ENCODE data around the gene SLC35G1.
A peak's percentile ranks its signal among the peaks of the same experiment; 100 is the strongest.

SLC35G1 gene

GRCh38 chr10:93912444-93912843, 18.7 kb downstream of the SLC35G1 start:
- TF ChIP-seq CTCF (IDR thresholded peaks at IDR 0.05; ENCODE audit: low read depth, low read length) = no peak
- H3K4me3 ChIP-seq (ENCODE audit: low read depth, low read length) = no peak overlapping the region

- H3K4me3 ChIP-seq (ENCODE audit: low read depth, low read length) = no peak overlapping the region
- no peak for TF ChIP-seq CTCF (IDR thresholded peaks at IDR 0.05; ENCODE audit: low read depth, low read length)
These were observed 19.9 kb downstream of the SLC35G1 start for GRCh38 chr10:93913706-93914105.

GRCh38 chr10:93915598-93915997, 21.8 kb downstream of the SLC35G1 start:
- TF ChIP-seq CTCF (IDR thresholded peaks at IDR 0.05; ENCODE audit: low read depth, low read length) = no peak
- H3K4me3 ChIP-seq (ENCODE audit: low read depth, low read length) = no peak overlapping the region

GRCh38 chr10:93916257-93917063, 22.7 kb downstream of the SLC35G1 start:
- H3K4me3 ChIP-seq (ENCODE audit: low read depth, low read length) = no peak overlapping the region
- peak; percentile 32; the same call in 1 of the 2 replicates for TF ChIP-seq CTCF (IDR thresholded peaks at IDR 0.05; ENCODE audit: low read depth, low read length)

- H3K4me3 ChIP-seq (ENCODE audit: low read depth, low read length) = no peak overlapping the region
- TF ChIP-seq CTCF (IDR thresholded peaks at IDR 0.05; ENCODE audit: low read depth, low read length) = no peak
These were observed 23.2 kb downstream of the SLC35G1 start for GRCh38 chr10:93917064-93917391.

- H3K4me3 ChIP-seq (ENCODE audit: low read depth, low read length) = no peak overlapping the region
- no peak for TF ChIP-seq CTCF (IDR thresholded peaks at IDR 0.05; ENCODE audit: low read depth, low read length)
These were observed 24.0 kb downstream of the SLC35G1 start for GRCh38 chr10:93917821-93918220.

- H3K4me3 ChIP-seq (ENCODE audit: low read depth, low read length) = no peak overlapping the region
- peak; percentile 36 for TF ChIP-seq CTCF (IDR thresholded peaks at IDR 0.05; ENCODE audit: low read depth, low read length)
These were observed 27.6 kb downstream of the SLC35G1 start for GRCh38 chr10:93921338-93921737.
